HG02852 (cell line): ENCODE measurements around the gene YIPF3.

ENCODE experiments used
- ATAC-seq: cut with Tn5 transposase; IDR thresholded peaks from one replicate; pipeline ENCODE4 v1.9.1; 2021; ENCODE audit warnings: mild to moderate bottlenecking, moderate library complexity; ENCODE audit not compliant: unreplicated experiment

YIPF3 gene

DNA sequence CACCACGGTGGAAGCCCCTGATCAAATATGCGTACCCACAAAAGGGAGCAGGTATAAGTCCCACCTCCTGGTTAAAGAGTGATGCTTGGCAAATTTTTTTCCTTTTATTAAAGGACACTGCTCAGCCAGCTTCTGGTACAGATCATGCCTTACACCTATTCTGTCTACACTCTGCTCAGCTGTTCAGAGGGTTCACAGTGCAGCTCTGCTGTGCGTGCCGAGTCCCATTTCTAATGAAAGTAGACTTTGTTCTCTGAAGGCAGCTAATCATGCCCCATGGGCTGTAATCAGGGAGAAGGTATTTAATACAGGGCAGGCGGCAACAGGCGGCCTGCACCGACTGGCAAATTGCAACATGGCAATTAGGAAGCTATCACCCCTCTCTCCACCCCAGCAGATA lies 22.9 kb downstream of the YIPF3 start:
- ATAC-seq, result no peak

DNA sequence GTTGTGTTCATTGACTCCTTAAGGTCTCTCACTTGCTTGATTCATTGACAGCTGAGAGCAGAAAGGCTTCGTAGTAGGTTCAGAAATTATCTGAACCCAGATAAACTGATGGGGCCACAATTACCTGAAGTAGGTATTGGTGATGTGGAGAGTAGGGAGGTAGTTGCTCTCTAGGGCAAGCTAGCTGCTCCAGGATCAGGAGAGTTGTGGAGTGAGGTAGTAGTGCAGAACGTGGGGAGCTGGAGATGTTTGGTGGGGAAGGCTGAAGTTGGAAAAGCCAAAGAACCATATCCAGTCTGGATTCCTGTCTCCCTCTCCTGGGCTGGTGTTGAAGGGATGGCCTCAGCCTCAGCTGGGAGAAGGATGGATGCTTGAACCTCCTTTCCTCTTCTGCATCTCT lies 23.5 kb downstream of the YIPF3 start:
- ATAC-seq, result no peak

DNA sequence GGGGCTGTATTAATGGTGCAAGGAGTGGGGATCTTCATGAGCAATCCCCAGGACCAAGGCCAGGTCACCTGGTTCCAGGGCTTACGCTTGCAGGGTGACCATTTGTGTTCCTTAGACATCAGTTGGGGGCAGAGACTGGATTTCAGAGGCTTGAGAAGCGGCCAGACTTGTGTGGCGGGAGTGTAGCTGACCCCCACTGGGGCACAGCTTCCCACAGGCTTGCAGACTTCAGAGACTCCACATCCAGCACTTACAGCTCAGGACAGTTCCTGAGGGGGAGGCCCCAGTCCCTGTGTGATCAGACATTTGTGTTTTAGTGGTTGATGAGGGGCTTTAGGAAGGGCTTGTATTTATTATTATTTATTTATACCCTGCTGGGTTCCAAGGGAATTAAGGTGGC lies 24.1 kb downstream of the YIPF3 start:
- ATAC-seq, result no peak

DNA sequence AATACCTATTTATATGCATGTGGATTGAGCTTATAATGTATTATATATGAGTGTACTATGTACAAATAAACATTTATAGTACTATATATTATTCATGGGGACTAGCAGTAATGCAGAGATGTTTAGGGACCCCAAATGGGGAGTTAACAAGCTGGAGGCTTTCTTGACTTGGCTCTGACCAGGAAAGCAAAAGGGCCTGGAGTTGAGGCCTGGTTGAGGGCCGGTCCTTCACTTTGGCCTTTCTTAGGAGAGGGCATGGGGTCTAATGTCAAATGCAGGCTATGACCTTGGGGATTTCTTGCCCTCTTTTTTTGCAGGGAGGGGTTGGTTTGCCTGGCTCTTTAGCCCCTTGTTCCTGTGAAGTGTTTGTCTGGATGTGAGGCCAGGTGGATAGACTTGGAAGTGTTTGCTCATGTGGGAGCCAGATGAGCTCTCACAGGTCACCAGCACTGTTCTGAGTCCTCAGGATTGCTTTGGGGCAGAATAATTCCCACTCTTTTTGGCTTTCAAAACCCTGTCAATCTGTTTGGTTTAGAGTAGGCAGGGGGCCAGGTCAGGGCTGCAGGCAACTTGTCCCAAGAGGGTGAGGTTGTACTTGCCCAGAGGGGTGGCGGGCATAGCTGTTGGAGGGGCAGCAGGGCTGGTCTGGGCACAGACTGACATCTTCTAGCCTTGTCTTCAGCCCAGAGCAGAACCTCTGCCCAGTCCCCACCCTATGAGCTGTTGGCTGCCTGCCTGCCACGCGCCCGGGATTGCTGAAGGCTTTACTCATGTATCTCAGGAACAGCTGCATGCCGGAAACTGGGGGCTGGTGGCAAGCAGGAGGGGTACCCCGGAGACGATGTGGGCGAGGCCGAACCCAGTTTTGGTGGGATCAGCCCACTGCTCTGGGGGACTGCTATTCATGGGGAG lies 24.7 kb downstream of the YIPF3 start:
- ATAC-seq, result no peak

DNA sequence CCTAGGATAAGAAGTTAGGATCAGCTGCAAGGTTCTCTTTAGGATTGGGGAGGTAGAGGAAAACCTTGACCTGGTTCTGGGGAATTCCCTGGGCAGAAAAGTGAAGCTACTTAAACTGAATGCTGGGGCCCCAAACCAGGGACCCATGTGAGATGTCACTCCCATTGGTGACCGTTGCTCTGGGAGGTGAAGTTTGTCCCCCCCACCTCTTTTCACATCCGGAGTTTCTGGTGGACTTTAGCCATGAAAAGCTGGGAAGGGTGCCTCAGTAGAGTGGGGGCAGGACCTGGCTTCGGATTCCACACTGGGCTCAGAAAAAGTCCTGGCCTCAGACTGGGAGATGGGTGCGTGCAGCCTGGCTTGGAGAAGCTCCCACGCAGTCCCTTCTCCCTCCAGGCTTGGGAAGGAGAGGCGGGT lies 26.2 kb downstream of the YIPF3 start:
- ATAC-seq, result no peak

DNA sequence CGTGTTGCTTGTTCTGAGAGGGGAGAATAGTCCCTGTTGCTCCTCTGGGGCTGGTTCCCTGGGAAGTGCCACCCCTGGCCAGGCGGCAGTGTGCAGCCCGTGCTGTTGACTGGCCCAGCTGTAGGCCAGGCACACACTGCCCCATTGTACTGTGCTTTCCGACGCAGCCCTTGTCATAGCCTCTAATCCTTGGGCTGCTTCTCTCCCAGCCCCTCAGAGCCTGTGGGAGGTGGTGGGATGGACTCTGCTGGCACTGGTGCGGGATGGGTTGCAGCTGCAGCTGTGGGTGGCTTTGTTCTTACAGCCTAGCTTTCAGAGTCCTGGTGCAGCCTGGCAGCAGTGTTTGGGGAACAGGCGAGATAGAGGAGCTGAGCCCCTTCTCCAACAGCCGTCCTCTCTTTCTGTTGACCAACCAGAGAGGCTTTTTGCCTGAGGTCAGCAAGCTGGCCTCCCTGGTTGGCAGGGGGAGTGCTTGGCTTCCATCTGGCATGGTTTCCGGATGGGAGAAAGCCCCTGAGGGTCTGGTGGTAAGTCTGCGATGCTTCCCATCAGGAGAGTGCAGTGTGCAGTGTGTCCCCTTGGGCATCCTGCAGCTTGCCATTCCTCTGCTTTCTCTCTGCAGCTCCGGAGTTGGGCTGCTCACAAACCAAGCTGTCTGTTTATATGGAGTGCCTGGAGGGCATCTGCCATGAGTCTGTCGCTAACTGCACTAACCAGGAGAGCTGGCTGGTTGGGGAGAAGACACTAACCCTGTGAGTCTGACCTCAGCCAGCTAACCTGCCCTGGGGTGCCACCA lies 27.3 kb downstream of the YIPF3 start:
- no peak for ATAC-seq

DNA sequence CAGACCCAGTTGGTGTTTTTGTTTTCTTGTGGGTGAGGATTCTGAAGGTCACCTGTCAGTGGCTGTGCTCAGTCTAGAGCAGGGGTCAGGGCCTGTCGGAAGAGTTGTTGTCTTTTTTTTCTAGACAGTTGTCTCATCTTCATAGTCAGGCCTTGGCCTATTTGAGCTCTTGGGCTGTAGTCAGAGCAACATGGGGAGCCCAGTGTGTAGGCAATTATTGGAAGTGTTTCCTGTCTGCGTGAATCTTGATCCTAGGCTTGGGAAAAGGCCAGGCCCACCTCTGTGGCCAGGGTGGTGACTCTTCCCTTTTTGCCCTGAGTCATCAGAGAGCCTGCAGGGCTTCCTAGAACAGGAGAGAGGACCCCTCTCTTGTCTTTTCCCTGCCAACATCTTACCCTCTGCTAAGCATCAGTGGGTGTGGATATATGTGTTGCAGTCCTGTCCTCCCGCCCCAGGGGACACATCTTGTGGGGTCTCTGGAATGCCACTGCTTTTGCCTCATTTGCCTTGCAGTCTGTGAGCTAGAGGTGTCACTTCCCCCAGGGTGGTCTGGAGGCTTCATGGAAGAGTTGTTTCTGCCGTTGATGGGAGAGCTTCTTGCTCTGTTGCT lies 28.0 kb downstream of the YIPF3 start:
- no peak for ATAC-seq

DNA sequence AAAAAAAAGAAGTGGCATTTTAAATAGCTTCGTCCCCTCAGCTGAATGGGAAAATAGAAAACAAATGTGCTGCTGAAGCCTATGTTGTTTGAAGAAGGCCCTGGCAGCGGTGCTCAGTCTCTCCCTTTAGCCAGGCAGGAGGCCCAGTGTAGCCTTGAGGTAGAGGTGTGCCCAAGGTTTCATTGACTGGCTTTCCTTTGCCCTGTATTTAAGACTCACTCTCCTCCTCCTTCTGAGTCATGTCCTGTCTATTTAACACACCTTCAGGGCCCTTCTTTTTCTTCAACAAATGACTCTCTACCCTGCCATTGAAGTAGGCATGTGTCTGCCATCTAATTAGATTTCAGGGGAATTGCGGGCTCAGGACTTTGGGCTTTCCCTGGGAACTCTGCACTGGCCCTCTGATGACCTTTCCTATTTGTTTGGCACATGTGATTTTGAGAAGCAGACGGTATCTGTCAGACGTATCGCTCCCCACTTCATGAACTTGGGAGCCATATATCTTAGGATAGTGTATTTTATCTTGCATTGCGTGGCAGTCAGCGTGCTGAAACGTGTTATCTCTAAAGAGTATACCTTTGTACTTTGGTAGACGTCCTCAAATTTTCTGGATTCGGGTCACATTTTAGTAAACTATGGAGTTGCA lies 35.0 kb downstream of the YIPF3 start:
- no peak for ATAC-seq

DNA sequence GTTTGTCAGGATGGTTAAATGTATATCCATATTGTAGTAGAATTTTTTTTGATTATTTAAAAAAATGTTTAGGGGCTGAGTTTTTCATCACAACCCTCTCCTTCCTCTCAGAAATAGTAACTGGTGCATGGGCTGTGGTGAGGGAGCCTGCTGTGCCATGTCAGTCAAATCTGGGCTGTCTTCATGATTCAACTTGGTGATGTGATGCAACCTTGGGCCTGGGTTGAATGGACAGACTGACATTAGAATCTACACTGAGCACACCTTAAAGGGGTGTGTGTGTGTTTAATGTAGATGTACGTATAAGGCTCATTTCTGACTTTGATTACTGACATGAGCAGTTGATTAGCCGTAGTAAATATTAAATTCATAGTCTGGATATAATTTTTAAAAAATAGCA lies 35.7 kb downstream of the YIPF3 start:
- no peak for ATAC-seq

DNA sequence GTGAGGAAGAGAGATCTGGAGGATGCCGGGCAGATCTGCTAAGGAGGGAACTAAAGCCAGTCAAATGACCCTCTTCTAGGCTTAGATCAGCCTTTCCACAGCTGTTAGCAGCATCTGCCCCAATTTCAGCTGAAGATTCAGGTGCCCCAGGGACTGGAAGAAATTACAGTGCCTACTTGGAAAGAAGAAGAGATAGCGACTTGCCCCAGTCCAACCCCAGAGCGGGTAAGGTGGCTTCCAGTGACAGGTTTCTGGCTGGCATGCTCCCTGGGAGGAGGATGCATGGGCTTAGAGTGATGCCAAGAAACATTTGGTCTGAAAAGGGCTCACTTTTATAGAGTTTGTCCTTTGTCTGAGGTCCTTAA lies 38.7 kb downstream of the YIPF3 start:
- no peak for ATAC-seq

DNA sequence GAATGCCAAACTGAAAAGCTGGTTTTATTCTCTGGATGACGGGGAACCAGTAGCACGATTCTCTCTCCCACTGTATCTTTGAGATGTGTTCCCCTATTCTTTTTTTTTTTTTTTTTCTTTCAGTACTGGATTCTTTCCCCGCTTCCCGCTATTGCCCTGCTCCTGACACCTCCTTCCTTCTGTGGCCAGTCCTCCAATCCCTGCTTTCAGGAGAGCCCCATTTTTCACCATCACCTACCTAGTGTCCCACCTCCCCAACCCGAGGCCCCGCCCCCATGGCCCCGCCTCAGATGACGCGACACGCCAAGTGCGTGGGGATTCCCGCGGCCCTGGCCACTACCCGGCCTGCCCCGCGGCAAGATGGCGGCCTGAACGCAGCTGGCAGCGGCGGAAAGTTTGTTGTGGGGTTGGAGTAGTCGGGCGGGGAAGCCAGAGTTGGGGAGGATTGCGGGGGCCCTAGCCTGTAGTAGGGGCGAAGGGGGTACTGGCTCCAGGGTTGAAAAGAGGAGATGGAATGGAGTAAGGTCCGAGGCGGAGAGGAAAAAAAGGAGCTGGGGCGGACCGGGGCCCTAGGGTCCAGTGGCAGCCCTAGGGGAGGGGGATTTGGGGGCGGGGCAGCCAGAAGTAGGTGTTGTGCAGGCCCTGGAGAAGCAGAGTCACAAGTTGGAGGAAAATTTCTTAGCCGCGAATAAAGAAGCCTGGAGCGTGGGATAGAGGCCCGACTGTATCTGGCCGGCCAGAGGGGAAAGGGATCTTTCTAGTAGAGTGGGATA lies 39.3 kb downstream of the YIPF3 start, which contains the start of gene TJAP1:
Gene TJAP1, plus strand, starts transcription at position 336 of the 773 bp plus-strand sequence. CDS start 21,432 bp downstream, outside the sequence.
- peak; percentile 96 for ATAC-seq

DNA sequence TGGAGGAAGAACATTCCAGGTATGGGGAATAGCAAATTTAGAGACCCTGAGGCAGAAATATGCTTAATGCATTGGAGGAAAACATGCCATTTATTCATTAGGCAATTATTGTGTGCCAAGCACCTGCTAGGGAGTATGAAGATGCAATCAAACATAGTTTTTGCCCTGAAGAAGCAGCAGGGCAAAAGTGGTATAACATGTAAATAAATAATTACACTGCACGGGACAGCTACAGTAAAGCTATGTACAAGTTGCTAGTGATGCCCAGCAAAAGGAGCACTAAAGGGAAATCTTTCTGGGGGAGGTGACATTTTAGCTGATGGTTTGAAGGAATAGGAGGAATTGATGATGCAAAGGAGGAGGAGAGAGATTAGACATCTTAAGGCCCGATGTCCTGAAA lies 40.0 kb downstream of the YIPF3 start:
- ATAC-seq, result no peak

DNA sequence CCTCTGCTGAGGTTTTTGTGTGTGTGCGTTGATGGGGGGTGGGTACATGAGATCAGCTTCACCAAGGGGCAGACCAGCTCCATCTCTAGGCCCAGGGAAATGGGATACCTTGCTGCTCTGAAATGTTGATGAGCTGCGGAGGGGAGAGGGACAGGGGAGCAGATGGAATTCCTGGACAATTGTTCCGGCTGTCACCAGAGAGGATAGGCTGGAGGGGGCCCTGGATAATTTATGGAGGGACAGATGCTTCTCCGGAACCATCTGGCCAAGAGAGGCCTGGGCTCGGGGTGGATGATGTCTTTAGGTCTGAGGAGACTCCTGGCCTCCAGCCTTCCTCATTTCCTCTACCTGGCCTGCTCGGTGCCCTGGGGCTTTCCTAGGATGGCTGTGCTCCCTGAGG lies 41.2 kb downstream of the YIPF3 start:
- ATAC-seq, result no peak

DNA sequence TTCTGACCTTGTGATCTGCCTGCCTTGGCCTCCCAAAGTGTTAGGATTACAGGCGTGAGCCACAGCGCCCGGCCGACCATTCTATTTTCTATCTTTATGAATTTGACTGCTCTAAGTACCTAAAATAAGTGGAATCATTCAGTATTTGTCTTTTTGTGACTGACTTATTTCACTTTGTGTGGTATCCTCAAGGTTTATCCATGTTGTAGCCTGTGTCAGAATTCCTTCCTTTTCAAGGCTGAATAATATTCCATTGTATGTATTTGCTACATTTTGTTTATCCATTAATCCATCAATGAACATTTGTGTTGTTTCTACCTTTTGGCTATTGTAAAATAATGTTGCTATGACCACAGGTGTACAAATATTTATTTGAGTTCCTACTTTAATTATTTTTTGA lies 44.2 kb downstream of the YIPF3 start:
- ATAC-seq, result no peak

DNA sequence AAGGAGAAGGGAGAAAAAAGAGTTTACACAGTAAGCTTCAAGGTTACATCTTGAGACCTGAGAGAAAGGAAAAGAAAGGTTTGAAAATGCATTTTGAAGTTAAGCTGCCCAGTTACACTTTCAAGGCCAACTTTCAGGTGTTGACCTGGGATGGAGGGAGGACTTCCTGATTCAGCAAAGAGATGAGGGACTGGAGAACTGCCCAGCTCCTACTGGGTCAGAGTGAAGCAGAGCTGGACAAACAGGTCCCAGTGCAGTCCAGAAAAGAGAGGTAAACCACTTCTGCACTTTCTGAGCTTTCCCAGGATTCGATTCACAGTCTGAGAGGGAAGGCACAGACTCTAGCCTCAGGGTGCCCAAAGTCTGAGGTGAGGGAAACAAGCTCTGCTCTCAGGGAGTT lies 45.3 kb downstream of the YIPF3 start:
- ATAC-seq, result no peak

DNA sequence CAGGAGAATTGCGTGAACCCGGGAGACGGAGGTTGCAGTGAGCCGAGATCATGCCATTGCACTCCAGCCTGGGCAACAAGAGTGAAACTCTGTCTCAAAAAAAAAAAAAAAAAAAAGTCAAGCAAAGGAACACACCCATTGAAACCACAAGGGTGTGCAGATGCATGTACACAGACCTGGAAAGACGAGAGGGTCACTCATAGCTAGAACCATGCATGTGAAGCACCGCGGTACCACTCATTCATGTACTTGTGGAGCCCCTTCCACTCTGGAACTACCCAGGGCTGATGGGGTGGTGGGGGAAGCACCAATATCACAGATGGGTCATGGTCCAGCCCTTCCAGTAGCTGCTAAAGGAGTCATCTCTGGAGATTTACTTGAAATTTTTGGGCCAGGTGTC lies 46.8 kb downstream of the YIPF3 start:
- ATAC-seq, result no peak

DNA sequence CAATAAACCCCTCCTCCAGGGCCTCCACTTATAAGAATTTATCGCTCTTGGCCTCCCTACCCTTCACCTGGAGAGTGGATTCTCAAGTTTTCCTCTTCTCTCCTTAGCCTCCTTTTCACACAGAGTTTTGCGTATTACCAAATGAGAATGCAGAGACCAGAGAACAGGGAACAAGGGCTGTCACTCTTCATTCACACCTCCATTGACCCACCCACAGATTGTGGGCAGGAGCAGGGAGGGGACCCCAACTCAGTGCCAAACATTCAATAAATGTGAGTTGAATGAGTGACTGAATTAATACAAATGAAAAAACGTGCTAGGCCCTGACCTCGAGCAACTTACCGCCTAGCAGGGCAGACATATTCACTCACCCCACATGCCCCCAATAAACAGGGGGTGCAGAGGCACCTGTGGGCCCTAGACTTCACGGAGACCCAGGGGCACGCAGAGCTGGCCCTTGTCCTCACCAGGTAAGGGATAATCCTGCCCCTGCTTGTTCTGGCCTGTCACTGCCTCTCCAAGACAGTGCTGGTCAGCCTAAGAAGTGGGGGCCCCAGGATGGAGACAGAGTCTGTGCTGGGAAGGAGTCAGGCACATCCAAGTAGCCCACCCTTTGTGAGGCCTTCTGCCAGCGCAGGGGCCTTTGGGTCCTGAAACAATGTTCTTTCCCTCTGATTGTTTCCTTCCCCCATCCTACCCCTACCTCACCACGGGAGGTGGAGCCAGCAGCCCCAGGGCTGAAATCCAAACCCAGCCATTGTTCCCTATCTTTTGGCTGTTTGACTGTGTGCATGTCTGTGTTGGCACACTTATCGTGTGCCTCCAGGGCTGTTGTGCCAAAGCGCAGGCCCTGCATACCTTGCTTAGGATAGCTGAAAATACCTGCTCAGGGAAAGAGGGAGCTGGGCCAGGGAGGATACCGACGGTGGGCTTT lies 47.7 kb downstream of the YIPF3 start:
- ATAC-seq, result no peak

DNA sequence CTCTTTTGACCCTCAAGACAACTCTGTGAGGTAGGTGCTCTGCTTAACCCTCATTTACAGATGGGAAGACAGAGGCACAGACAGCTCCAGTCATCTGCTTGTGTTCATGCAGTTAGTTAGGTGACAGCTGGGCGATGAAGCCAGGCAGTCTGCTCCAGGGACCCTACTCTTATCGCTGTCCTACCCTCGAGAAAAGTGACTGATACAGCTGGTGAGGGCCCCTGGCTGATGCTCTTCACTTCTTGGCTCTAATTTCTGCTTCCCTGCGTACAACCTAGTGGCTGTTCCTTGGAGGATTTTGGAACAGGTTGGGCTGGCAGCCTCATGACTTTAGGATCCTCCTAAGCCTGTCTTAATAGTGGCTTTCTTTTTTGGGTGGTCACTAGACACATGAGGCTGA lies 48.5 kb downstream of the YIPF3 start:
- ATAC-seq, result no peak

DNA sequence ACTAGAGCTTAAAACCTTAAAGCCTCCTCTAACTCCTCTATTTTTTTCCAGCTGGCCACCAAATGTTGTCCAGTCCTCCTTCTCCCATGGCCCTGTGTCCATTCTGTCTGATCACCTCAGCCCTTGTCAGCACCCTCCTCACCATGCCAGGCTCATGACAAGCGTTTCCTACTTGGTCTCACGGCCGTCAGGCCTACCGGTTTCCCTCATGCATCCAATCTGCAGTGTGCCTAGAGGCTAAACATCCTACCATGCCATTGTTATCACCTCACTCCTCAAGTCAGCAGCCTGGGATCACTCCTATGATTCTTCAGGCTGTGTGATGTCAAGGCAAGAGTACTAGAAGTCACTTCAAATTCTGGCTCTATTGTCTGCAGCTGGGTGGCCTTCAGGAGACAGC lies 49.0 kb downstream of the YIPF3 start:
- no peak for ATAC-seq
